C4-2B (cell line): ENCODE measurements around the gene ARID3C.
A peak's percentile ranks its signal among the peaks of the same experiment; 100 is the strongest.

ENCODE experiments used
- H3K27ac ChIP-seq: fragments of 450-650 bp; 2 replicates; pipeline ENCODE4 v1.5.1; 2017
- ZFX ChIP-seq: fragments of 450-650 bp; IDR thresholded peaks from 2 replicates; pipeline ENCODE4 v1.6.1; 2017
- TF ChIP-seq, protein P1 (sequence below): fragments of 450-650 bp; conservative IDR thresholded peaks from 2 replicates; pipeline ENCODE4 v1.5.1; 2017; ENCODE audit warnings: mild to moderate bottlenecking

ARID3C gene

DNA sequence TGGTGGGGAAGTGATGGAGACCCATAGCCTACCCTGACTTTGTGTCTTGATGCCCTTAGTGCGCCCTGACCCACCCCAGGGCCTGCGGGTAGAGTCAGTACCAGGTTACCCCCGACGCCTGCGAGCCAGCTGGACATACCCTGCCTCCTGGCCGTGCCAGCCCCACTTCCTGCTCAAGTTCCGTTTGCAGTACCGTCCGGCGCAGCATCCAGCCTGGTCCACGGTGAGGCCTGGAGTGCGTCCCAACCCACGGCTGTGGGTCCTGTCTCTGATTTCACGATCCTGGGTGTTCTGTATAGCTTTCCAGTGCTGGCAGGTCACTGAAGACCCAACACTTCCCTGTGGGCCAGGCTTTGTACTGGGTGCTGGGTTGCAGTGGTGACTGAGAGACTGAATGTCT, 29.6 kb upstream of the ARID3C start:
- TF ChIP-seq, protein P1, sequence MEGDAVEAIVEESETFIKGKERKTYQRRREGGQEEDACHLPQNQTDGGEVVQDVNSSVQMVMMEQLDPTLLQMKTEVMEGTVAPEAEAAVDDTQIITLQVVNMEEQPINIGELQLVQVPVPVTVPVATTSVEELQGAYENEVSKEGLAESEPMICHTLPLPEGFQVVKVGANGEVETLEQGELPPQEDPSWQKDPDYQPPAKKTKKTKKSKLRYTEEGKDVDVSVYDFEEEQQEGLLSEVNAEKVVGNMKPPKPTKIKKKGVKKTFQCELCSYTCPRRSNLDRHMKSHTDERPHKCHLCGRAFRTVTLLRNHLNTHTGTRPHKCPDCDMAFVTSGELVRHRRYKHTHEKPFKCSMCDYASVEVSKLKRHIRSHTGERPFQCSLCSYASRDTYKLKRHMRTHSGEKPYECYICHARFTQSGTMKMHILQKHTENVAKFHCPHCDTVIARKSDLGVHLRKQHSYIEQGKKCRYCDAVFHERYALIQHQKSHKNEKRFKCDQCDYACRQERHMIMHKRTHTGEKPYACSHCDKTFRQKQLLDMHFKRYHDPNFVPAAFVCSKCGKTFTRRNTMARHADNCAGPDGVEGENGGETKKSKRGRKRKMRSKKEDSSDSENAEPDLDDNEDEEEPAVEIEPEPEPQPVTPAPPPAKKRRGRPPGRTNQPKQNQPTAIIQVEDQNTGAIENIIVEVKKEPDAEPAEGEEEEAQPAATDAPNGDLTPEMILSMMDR, result no peak
- no peak for TF ChIP-seq ZFX
- no peak overlapping the region for H3K27ac ChIP-seq

- H3K27ac ChIP-seq, result no peak overlapping the region
- TF ChIP-seq, protein P1, result no peak
- no peak for TF ChIP-seq ZFX
These were observed 28.1 kb upstream of the ARID3C start for GRCh38 chr9:34656992-34657391.

DNA sequence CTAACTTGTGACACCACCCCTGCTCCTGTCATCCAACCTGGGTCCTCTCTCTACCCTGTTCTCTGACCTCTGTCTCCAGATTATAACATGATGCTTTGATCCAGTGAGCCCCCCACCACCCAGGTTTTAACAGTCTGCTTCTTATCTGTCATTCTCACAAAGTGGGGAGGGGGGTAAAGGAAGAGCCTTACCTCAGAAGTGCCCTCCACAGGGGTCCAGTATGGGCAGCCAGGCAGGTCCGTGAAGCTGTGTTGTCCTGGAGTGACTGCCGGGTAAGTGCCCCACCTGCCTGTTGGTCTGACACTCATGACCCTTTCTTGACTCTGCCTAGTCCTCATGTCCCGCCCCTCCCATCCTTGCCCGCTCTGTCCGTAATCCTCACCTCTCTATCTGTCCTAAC, 26.5 kb upstream of the ARID3C start:
- TF ChIP-seq, protein P1, result no peak
- no peak for TF ChIP-seq ZFX
- no peak overlapping the region for H3K27ac ChIP-seq

- no peak overlapping the region for H3K27ac ChIP-seq
- TF ChIP-seq ZFX, result no peak
- TF ChIP-seq, protein P1, result no peak
These were observed 25.6 kb upstream of the ARID3C start for GRCh38 chr9:34654323-34655051.

- TF ChIP-seq, protein P1, result no peak
- no peak for TF ChIP-seq ZFX
- peak overlapping the region; percentile 71 for H3K27ac ChIP-seq
These were observed 24.5 kb upstream of the ARID3C start for GRCh38 chr9:34653151-34654072.

GRCh38 chr9:34652602-34653000, 23.7 kb upstream of the ARID3C start:
- peak overlapping the region; percentile 71 for H3K27ac ChIP-seq
- TF ChIP-seq, protein P1, result no peak
- TF ChIP-seq ZFX, result no peak
